Measurements from ENCODE around the gene CPEB4. TPM values are rescaled to one million over a fixed set of nuclear protein-coding genes. Genes with fewer than 3 reads are reported as not detected.
A peak's percentile ranks its signal among the peaks of the same experiment; 100 is the strongest.

The CPEB4 gene
- total RNA-seq, 2 experiments from 2014 or later: 18.3 to 19.2 TPM

GRCh38 chr5:173972925-173973615 lies 84.9 kb downstream of the CPEB4 start:
- DNase-seq (peak; percentile 62 to 86 (median 68)), ATAC-seq (ENCODE audit: poor library complexity) (peak; percentile 82)
- ChIA-PET CTCF (interaction anchor here (0.8 to 3.0 kb wide), 11 partner anchors 38 to 679 kb away, joined by 3 to 22 read pairs (median 3); partner anchors contain the start of gene BOD1), POLR2A (interaction anchor here (1.1 to 2.6 kb wide), 3 partner anchors 55 to 357 kb away, joined by 5 to 18 read pairs (median 6); partner anchors contain the start of genes BOD1 and CPEB4)
- Mint-ChIP-seq H3K36me3 (ENCODE audit: low read depth) (no peaks in the 10 kb centered on the region), H3K4me3 (peak overlapping the region; percentile 82), H3K27ac (no peak overlapping the region), H3K27me3 (peaks cover 20% of the 10 kb centered on the region), H3K9me3 (no peaks in the 10 kb centered on the region), H3K4me1 (ENCODE audit: low read depth) (peaks cover 12% of the 10 kb centered on the region)
- Histone ChIP-seq H3K9me3 (ENCODE audit: control insufficient read depth in 1 of 2, insufficient read depth in 1 of 2, low read length in 2 of 2) (no peaks in the 10 kb centered on the region), H3K36me3 (ENCODE audit: insufficient read depth, low read length) (no peaks in the 10 kb centered on the region), H3K27me3 (ENCODE audit: control insufficient read depth in 1 of 2, insufficient read depth in 2 of 2, low read length in 2 of 2) (peaks cover 0 to 4% of the 10 kb centered on the region in 2 experiments), H3K4me3 (ENCODE audit: low read length) (peak overlapping the region; percentile 45), H3K4me1 (ENCODE audit: insufficient read depth, low read length) (peaks cover 14% of the 10 kb centered on the region), H3K27ac (ENCODE audit: low read depth in 1 of 2, low read length in 2 of 2) (no peak overlapping the region)
- intact Hi-C loops (cut with DNase I, micrococcal nuclease): loop anchor here (1.0 to 10.0 kb wide), 5 partner anchors 86 to 1008 kb away; partner anchors contain the start of gene CPEB4 (in 1 of the 2)
- TF ChIP-seq CTCF (IDR thresholded peaks at IDR 0.05): peak; percentile 79

- no peaks in the 10 kb centered on the region for H3K9me3 ChIP-seq (ENCODE audit: control insufficient read depth in 1 of 2, insufficient read depth in 1 of 2, low read length in 2 of 2)
- peaks cover 0 to 4% of the 10 kb centered on the region in 2 experiments for H3K27me3 ChIP-seq (ENCODE audit: control insufficient read depth in 1 of 2, insufficient read depth in 2 of 2, low read length in 2 of 2)
- Mint-ChIP-seq H3K36me3 (ENCODE audit: low read depth) (no peaks in the 10 kb centered on the region), H3K9me3 (no peaks in the 10 kb centered on the region), H3K4me1 (ENCODE audit: low read depth) (peaks cover 12% of the 10 kb centered on the region), H3K27ac (no peak overlapping the region), H3K27me3 (peaks cover 23% of the 10 kb centered on the region), H3K4me3 (peak overlapping the region; percentile 82)
- peaks cover 14% of the 10 kb centered on the region for H3K4me1 ChIP-seq (ENCODE audit: insufficient read depth, low read length)
- ChIA-PET CTCF (interaction anchor here (0.8 to 3.0 kb wide), 11 partner anchors 38 to 680 kb away, joined by 3 to 22 read pairs (median 3); partner anchors contain the start of gene BOD1), POLR2A (interaction anchor here (1.1 to 2.6 kb wide), 3 partner anchors 55 to 358 kb away, joined by 5 to 18 read pairs (median 6); partner anchors contain the start of genes BOD1 and CPEB4)
- H3K4me3 ChIP-seq (ENCODE audit: low read length): peak overlapping the region; percentile 45
- peak in 1 of 14 experiments; percentile 30 for DNase-seq
- TF ChIP-seq CTCF (IDR thresholded peaks at IDR 0.05): no peak
- intact Hi-C loops (cut with DNase I, micrococcal nuclease): loop anchor here (1.0 to 10.0 kb wide), 5 partner anchors 86 to 1009 kb away; partner anchors contain the start of gene CPEB4 (in 1 of the 2)
- no peak overlapping the region for H3K27ac ChIP-seq (ENCODE audit: low read depth in 1 of 2, low read length in 2 of 2)
- peak; percentile 35 for ATAC-seq (ENCODE audit: poor library complexity)
- no peaks in the 10 kb centered on the region for H3K36me3 ChIP-seq (ENCODE audit: insufficient read depth, low read length)
Measured at GRCh38 chr5:173973616-173973969, 85.4 kb downstream of the CPEB4 start.

- Histone ChIP-seq H3K9me3 (ENCODE audit: control insufficient read depth in 1 of 2, insufficient read depth in 1 of 2, low read length in 2 of 2) (no peaks in the 10 kb centered on the region), H3K36me3 (ENCODE audit: insufficient read depth, low read length) (no peaks in the 10 kb centered on the region), H3K27ac (ENCODE audit: low read depth in 1 of 2, low read length in 2 of 2) (no peak overlapping the region), H3K4me3 (ENCODE audit: low read length) (no peak overlapping the region), H3K27me3 (ENCODE audit: control insufficient read depth in 1 of 2, insufficient read depth in 2 of 2, low read length in 2 of 2) (peaks cover 0 to 4% of the 10 kb centered on the region in 2 experiments), H3K4me1 (ENCODE audit: insufficient read depth, low read length) (peaks cover 14% of the 10 kb centered on the region)
- Mint-ChIP-seq H3K27ac (no peak overlapping the region), H3K36me3 (ENCODE audit: low read depth) (no peaks in the 10 kb centered on the region), H3K9me3 (no peaks in the 10 kb centered on the region), H3K27me3 (peaks cover 29% of the 10 kb centered on the region), H3K4me3 (no peak overlapping the region), H3K4me1 (ENCODE audit: low read depth) (peaks cover 12% of the 10 kb centered on the region)
- no peak for TF ChIP-seq CTCF (IDR thresholded peaks at IDR 0.05)
- intact Hi-C loops (cut with DNase I, micrococcal nuclease): loop anchor here in 1 of 2 experiments (5.0 to 10.0 kb wide), 3 partner anchors 87 to 1010 kb away; partner anchors contain the start of gene CPEB4
- no peak for ATAC-seq (ENCODE audit: poor library complexity)
- POLR2A ChIA-PET: interaction anchor here (2.6 kb wide), 1 partner anchor 359 kb away, joined by 18 read pairs; the partner anchor contains the start of gene BOD1
- CTCF ChIA-PET: interaction anchor here (2.6 to 3.0 kb wide), 2 partner anchors 357 to 359 kb away, joined by 17 to 22 read pairs; partner anchors contain the start of gene BOD1
- no peak for DNase-seq
Measured at GRCh38 chr5:173974688-173975239, 86.6 kb downstream of the CPEB4 start.
